Embryonic facial prominence (tissue), 1 donor: ENCODE data around the gene SH2B2.
"Not testable (repeated sequence)": the region's sequence is repeated elsewhere in the genome, so short reads cannot be mapped to it uniquely, and the experiment has no call there.

Experiments used
- DNase-seq: peaks from one replicate; pipeline ENCODE4 v3.0.0-alpha.2; 2016; ENCODE audit errors: extremely low spot score

The SH2B2 gene

GRCh38 chr7:102285540-102286236, 980 bp upstream of the SH2B2 start:
- no peak for DNase-seq

DNA sequence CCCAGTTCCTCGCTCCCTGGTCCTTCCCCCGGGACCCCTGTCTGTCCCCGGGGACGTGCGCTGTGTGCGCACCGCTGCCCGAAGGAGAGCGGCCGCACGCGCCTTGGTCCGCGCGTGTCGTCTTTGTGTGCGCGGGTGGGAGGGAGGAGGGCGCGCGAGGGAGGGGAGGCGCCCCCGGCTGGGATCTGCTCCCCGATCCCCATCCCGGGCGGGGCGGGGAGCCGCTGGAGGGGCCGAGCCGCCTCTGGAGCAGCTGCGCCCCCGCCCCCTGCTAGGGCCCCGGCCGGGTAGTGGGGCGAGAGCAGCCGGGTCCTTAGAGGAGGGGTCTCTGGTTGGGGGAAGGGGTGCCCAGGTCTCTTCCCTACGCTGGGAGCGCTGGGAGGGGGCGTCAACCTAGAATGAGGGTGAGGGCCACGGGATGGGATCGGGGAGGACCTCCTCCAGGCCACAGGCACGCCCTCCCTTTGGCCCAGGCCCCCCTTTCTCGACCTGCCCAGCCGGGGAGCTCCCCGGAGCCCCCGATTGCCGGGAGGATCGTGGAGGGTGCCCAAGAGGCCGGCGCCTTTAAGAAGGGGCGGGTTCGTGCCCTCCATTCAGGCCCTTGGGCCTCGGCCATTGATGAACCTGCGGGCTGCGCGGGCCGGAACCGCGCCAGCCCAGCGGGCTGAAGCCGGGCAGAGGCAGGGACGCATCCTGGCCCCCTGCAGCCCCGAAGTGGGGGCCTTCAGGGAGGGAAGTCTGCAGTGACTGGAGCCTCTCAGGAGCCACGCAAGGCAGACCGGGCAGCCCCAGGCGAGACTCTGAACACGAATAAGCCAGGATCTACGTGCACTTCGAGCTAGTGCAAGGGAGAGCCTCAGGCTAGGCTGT, 678 bp downstream of the SH2B2 start:
- DNase-seq = no peak

- no peak for DNase-seq
Observed at GRCh38 chr7:102287981-102288278, 1.3 kb downstream of the SH2B2 start.

DNA sequence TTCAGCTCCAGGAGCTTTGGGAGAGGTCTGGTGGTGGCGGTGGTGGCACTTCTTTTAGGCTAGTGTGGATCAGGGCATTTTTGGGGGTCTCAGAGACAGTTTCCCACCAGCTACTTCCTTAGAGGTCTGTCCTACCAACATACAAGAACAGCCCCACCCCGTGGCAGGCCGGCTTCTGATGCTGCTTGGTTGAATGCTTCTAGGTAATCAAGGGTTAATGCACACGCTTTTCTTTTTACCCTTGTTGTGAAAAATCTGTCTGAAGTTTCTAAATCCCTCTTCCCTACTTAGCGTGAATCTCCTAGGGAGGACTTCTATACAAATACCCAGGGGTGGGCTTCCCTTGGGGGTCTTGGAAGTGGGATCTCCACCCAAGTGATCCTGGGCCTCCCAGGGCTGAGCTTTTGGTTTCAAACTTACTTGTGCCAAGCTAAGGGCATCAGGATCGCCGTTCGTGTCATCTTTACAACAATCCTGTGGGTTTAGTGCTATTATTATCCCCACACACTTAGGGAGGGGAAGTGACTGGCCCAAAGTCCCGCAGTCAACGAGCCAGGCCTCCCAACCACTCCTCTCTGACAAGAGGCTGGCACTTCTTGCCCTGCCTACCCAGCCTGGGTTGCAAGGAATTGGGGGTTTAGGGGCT, 1.7 kb downstream of the SH2B2 start:
- DNase-seq = no peak

GRCh38 chr7:102289057-102289456, 2.4 kb downstream of the SH2B2 start:
- no peak for DNase-seq

DNA sequence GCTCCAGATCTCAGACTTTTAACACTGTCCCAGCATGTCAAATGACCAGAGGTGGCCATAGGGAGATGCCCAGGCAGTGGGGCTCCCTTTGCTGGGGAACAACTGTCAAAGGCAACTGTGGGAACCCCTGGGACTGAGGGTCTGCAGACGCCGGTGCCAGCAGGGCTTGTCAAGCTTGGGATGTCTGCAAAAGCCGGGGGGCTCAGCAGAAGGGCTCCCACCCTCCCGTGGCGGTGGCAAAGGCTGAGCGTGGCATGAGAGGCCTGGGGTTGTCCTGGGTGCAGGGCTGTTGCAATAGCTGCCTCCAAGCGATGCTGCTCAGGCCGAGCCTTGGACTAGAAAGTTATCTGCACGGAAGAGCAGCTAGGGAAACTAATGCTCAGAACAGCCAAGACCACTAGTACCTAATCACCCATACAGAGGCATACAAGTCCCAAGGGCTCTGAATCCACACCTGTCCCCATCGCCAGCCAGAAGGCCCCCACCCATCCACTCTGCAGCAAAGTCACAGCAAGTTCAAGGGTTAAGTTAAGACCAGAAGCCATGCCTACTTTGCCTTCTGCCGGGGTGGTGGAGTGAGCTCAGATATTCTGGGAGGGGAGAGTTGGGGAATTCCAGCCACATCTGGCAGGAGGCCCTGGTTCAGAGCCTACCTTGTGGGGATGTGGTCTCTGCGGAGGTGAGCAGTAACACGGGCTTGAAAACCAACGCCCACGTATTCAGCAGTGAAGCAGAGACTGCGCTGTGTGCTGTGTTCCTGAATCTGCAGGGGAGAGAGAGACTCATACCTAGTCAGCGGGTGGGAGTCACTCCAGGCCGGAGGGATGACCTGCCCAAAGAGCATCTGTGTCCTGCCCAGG, 4.6 kb downstream of the SH2B2 start:
- DNase-seq = no peak

DNA sequence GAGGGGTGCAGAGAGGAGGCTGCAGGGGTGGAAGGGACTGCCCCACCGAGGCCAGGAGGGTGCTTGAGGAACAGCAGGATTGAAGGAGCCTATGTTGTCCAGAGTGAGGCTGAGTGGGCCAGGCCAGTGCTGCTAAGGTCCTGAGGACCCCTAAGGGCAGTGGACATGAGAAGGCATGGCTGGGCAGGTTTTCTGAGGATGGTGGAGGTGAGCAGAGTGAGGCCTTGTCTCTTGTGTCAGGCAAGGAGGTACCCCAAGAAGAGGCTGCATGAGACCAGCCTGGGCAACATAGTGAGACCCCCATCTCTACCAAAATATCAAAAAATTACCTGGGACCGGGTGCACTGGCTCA, 5.2 kb downstream of the SH2B2 start:
- DNase-seq = no peak

DNA sequence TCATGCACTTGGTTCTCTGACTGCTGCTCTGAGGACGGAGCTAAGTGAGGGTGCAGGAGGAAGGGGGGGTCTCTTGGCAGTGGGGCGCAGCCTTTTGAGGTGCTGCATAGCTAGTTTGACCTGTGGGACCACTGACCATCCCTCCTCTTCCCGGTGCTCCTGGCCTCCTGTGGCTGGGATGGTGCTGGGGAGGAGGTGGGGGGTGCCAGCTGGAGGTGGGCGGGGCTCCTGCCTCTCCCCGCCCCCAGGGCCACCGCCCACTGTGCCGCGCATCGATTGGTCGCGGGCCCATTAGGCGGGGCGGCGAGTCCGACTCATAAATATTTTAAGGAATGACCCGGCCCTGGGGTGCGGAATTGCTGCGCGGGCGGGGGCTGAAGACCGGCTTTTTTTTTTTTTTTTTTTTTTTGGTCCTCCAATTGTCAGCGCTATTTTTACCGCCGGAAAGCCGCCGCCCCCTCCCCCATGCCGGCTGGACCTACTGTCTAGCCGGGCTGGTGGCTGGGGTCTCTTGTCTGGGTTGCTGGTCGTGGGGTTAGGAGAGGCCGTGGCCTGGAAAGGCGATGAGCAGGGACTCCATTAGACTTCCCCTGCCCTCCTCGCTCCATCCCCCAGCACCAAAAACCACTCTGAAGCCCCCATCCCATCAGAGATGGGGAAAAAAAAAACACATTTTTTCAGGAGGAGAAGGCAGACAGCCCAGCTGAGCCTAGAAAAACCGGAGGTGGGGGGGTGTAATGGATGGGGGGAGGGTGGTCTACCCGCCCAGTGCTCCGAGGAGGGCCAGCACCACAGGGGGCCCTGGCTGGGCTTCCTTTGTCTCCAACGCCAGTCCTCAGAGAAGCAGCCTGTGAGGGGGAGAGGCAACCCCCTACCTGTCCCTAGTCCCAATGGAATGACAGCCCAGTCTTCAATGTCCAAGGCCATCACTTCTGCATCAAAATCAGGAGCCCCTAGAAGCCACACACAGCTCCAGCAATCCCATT, 6.4 kb downstream of the SH2B2 start:
- DNase-seq = no peak

DNA sequence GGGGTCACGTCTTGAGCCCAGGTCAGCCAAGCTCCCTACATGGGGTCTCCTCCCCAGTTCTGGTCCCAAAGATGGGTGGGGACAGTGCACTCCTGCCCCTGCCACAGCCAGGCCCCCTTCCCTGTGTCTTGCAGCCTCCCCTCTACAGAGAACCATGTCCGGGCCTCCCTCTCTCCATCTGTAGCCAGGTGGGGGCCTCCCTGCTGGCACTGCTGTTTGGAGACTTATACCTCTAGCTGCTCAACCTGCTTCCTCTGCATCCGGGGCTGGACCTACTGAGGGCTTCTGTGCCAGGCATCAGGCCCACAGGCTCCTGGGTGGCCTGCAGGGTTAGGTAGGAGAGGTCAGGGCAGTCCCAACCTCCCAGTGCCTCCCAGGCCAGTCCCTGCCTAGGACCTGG, 7.9 kb downstream of the SH2B2 start:
- no peak for DNase-seq

- no peak for DNase-seq
Observed at GRCh38 chr7:102295346-102296178, 8.9 kb downstream of the SH2B2 start.

- DNase-seq = no peak
Observed at GRCh38 chr7:102296179-102296438, 9.4 kb downstream of the SH2B2 start.

DNA sequence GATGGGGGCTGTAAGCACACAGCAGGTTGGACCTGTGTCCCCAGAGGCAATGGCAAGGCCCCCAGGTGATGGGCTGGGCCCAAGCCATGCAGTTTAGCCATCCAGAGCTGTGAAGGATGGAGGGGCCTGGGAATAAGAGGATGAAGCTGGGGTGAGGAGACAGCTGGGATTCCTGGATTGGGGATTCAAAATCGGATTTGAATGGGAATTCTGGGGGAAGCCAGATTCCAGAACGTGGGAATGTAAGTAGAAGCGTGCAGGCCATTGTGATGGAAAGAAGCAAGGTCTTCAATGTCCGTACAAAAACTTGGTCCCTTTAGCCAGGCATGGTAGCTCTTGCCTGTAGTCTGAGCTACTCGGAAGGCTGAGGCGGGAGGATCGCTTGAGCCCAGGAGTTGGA, 9.8 kb downstream of the SH2B2 start:
- DNase-seq = no peak

- DNase-seq = no peak
Observed at GRCh38 chr7:102297487-102298218, 11.0 kb downstream of the SH2B2 start.

DNA sequence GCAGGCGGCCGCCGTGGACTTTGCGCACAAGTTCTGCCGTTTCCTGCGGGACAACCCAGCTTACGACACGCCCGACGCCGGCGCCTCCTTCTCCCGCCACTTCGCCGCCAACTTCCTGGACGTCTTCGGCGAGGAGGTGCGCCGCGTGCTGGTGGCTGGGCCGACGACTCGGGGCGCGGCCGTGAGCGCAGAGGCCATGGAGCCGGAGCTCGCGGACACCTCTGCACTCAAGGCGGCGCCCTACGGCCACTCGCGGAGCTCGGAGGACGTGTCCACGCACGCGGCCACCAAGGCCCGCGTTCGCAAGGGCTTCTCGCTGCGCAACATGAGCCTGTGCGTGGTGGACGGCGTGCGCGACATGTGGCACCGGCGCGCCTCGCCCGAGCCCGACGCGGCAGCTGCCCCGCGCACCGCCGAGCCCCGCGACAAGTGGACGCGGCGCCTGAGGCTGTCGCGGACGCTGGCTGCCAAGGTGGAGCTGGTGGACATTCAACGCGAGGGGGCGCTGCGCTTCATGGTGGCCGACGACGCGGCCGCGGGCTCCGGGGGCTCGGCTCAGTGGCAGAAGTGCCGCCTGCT, 14.1 kb downstream of the SH2B2 start:
- no peak for DNase-seq

GRCh38 chr7:102301367-102301766, 14.7 kb downstream of the SH2B2 start:
- DNase-seq = not testable (repeated sequence)

DNA sequence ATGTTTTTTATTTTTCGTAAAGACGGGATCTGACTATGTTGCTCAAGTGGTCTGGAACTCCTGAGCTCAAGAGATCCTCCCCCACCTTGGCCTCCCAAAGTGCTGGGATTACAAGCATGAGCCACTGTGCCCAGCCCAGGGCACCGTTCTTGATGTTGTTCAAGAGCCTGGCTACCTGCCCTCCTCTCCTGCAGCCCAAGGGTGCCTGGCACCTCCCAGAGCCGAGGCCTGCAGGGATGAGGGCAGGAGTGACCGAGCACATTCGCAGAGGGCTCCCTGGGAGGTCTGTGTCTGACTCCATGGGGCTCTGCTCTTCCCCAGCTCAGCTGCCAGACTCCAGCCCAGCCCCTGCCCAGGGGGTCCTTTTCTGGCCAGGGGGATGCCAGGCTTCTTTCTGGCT, 15.4 kb downstream of the SH2B2 start:
- DNase-seq = no peak

GRCh38 chr7:102303669-102304422, 17.2 kb downstream of the SH2B2 start:
- no peak for DNase-seq

DNA sequence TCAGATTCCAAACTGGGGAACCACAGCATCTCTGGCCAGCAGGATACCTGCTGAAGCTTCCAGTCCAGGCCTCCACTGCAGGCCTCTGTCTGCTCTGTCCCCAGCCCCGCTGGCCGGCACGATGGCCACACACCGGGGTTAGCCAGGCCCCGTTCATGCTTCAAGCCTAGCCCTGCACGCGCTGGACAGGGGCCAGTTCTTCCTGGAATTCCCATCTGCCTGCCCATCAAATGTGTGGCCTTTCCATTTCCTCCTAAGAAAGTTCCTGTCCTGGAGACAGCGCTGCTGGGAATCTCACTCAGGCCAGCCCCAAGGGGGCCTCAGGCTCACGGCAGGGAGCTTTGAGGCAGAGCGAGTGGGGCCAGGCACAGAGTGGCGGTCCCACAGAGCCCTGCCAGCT, 18.0 kb downstream of the SH2B2 start:
- DNase-seq = no peak
